H1 (cell line): ENCODE data around the gene CFAP54.

ENCODE experiments used
- BACH1 ChIP-seq: IDR thresholded peaks from 2 replicates; pipeline ENCODE4 v1.6.1; 2012; ENCODE audit warnings: low read length, improper control_type of control experiment
- EP300 ChIP-seq, 2 experiments: IDR thresholded peaks; 1 replicate in 1 of 2; 2 replicates in 1 of 2; pipeline ENCODE4 v1.6.1; 2011 to 2012; ENCODE audit warnings: low read depth in 2 of 2, low read length in 2 of 2, mild to moderate bottlenecking in 2 of 2, borderline replicate concordance in 1 of 2, inconsistent platforms in 1 of 2, moderate library complexity in 1 of 2
- GABPA ChIP-seq: IDR thresholded peaks from 2 replicates; pipeline ENCODE4 v1.6.1; 2011; ENCODE audit warnings: mild to moderate bottlenecking, low read length, moderate library complexity, borderline replicate concordance; ENCODE audit not compliant: insufficient read depth
- HDAC6 ChIP-seq: IDR thresholded peaks from one replicate; pipeline ENCODE4 v1.7.1; 2012; ENCODE audit warnings: low read depth, mild to moderate bottlenecking, inconsistent platforms, low read length, moderate library complexity
- JUN ChIP-seq: IDR thresholded peaks from 2 replicates; pipeline ENCODE4 v1.6.1; 2011; ENCODE audit warnings: low read depth, mild to moderate bottlenecking, improper control_type of control experiment, low read length
- NANOG ChIP-seq: IDR thresholded peaks from 2 replicates; pipeline ENCODE4 v1.6.1; 2011; ENCODE audit warnings: low read length, low read depth, mild to moderate bottlenecking, inconsistent platforms; ENCODE audit not compliant: insufficient read depth, poor library complexity, severe bottlenecking
- POLR2A ChIP-seq, 2 experiments: IDR thresholded peaks; 1 replicate in 1 of 2; 2 replicates in 1 of 2; pipeline ENCODE4 v1.6.1; 2011; ENCODE audit warnings: low read depth in 2 of 2, low read length in 2 of 2, mild to moderate bottlenecking in 2 of 2; ENCODE audit errors: control extremely low read depth in 1 of 2
- POLR2AphosphoS5 ChIP-seq: IDR thresholded peaks from 2 replicates; pipeline ENCODE4 v1.6.1; 2011; ENCODE audit warnings: low read depth, low read length
- SIRT6 ChIP-seq: IDR thresholded peaks from one replicate; pipeline ENCODE4 v1.7.1; 2012; ENCODE audit warnings: low read length, inconsistent platforms
- TAF1 ChIP-seq: IDR thresholded peaks from 2 replicates; pipeline ENCODE4 v1.6.1; 2011; ENCODE audit warnings: mild to moderate bottlenecking, low read depth, low read length
- YY1 ChIP-seq: IDR thresholded peaks from 2 replicates; pipeline ENCODE4 v1.6.1; 2011; ENCODE audit warnings: low read depth, mild to moderate bottlenecking, low read length
- ZNF274 ChIP-seq: IDR thresholded peaks from 2 replicates; pipeline ENCODE4 v1.7.0; 2012; ENCODE audit warnings: low read length, borderline replicate concordance; ENCODE audit errors: extremely low read depth
- TF ChIP-seq, protein P1 (sequence below), 3 experiments: IDR thresholded peaks; 1 replicate in 2 of 3; 2 replicates in 1 of 3; pipeline versions ENCODE4 v1.5.1 to v1.6.1; 2011; ENCODE audit warnings: low read length in 3 of 3, mild to moderate bottlenecking in 3 of 3, inconsistent platforms in 2 of 3, low read depth in 1 of 3, moderate library complexity in 1 of 3; ENCODE audit not compliant: insufficient read depth in 1 of 3; ENCODE audit errors: control extremely low read depth in 1 of 3

DNA sequence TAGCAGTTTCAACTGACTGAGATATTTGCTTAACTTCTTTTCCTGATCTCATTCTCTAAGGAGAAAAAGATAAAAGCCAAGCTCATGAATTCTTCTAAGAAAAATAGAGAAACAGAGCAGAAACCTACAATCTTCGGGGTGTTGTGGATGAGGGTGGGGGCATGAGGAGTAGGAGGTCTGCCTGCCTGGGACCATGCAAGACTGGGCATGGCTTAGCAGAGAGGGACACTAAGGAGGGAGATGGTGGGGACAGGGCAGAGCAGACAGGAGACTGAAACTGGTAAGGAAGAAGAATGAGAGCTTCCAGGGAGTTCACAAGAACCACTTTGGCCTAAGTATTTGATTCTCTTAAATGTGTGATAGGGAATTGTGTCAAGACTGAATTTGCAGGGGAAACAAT, 188.0 kb downstream of the CFAP54 start:
- TF ChIP-seq, protein P1, sequence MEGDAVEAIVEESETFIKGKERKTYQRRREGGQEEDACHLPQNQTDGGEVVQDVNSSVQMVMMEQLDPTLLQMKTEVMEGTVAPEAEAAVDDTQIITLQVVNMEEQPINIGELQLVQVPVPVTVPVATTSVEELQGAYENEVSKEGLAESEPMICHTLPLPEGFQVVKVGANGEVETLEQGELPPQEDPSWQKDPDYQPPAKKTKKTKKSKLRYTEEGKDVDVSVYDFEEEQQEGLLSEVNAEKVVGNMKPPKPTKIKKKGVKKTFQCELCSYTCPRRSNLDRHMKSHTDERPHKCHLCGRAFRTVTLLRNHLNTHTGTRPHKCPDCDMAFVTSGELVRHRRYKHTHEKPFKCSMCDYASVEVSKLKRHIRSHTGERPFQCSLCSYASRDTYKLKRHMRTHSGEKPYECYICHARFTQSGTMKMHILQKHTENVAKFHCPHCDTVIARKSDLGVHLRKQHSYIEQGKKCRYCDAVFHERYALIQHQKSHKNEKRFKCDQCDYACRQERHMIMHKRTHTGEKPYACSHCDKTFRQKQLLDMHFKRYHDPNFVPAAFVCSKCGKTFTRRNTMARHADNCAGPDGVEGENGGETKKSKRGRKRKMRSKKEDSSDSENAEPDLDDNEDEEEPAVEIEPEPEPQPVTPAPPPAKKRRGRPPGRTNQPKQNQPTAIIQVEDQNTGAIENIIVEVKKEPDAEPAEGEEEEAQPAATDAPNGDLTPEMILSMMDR (IDR thresholded peaks at IDR 0.05; ENCODE audit: control extremely low read depth in 1 of 3, insufficient read depth in 1 of 3, low read depth in 1 of 3, low read length in 3 of 3) = no peak
- TF ChIP-seq JUN = no peak
- TF ChIP-seq POLR2A (IDR thresholded peaks at IDR 0.05; ENCODE audit: control extremely low read depth in 1 of 2, low read depth in 2 of 2, low read length in 2 of 2) = no peak
- no peak for TF ChIP-seq EP300 (IDR thresholded peaks at IDR 0.05; ENCODE audit: borderline replicate concordance in 1 of 2, low read depth in 2 of 2, low read length in 2 of 2)
- no peak for TF ChIP-seq YY1
- no peak for TF ChIP-seq GABPA
- TF ChIP-seq NANOG = no peak
- TF ChIP-seq ZNF274 = no peak
- no peak for TF ChIP-seq BACH1
- TF ChIP-seq SIRT6 = no peak
- TF ChIP-seq POLR2AphosphoS5 = no peak
- no peak for TF ChIP-seq TAF1
- TF ChIP-seq HDAC6 = no peak
